GM19467 (cell line): ENCODE results near the gene CNKSR2.
"Not testable (repeated sequence)": the region's sequence is repeated elsewhere in the genome, so short reads cannot be mapped to it uniquely, and the experiment has no call there.

Source experiments
- ATAC-seq: cut with Tn5 transposase; IDR thresholded peaks from one replicate; pipeline ENCODE4 v1.9.1; 2021; ENCODE audit warnings: mild to moderate bottlenecking, moderate library complexity; ENCODE audit not compliant: unreplicated experiment

The CNKSR2 gene

GRCh38 chrX:21438792-21439191, 64.6 kb downstream of the CNKSR2 start:
- peak; percentile 93 for ATAC-seq

- ATAC-seq = no peak
Observed at GRCh38 chrX:21440911-21441310, 66.7 kb downstream of the CNKSR2 start.

- ATAC-seq = no peak
Observed at GRCh38 chrX:21457718-21458117, 83.5 kb downstream of the CNKSR2 start.

GRCh38 chrX:21469071-21469470, 94.9 kb downstream of the CNKSR2 start:
- no peak for ATAC-seq

GRCh38 chrX:21476909-21477308, 102.7 kb downstream of the CNKSR2 start:
- no peak for ATAC-seq

- ATAC-seq = peak; percentile 88
Observed at GRCh38 chrX:21479695-21480270, 105.6 kb downstream of the CNKSR2 start.

GRCh38 chrX:21481761-21482160, 107.5 kb downstream of the CNKSR2 start:
- ATAC-seq = no peak

- ATAC-seq = not testable (repeated sequence)
Observed at GRCh38 chrX:21484051-21484450, 109.8 kb downstream of the CNKSR2 start.

GRCh38 chrX:21487832-21488231, 113.6 kb downstream of the CNKSR2 start:
- no peak for ATAC-seq

- no peak for ATAC-seq
Observed at GRCh38 chrX:21490341-21490740, 116.1 kb downstream of the CNKSR2 start.

- no peak for ATAC-seq
Observed at GRCh38 chrX:21493226-21493830, 119.1 kb downstream of the CNKSR2 start.

GRCh38 chrX:21503593-21503992, 129.4 kb downstream of the CNKSR2 start:
- peak; percentile 76 for ATAC-seq

- ATAC-seq = no peak
Observed at GRCh38 chrX:21509912-21510311, 135.7 kb downstream of the CNKSR2 start.

GRCh38 chrX:21524008-21524407, 149.8 kb downstream of the CNKSR2 start:
- ATAC-seq = no peak

GRCh38 chrX:21528076-21528475, 153.9 kb downstream of the CNKSR2 start:
- ATAC-seq = no peak

- ATAC-seq = no peak
Observed at GRCh38 chrX:21529771-21530170, 155.6 kb downstream of the CNKSR2 start.

- not testable (repeated sequence) for ATAC-seq
Observed at GRCh38 chrX:21544642-21545041, 170.4 kb downstream of the CNKSR2 start.

GRCh38 chrX:21559417-21559816, 185.2 kb downstream of the CNKSR2 start:
- ATAC-seq = no peak

GRCh38 chrX:21565025-21565424, 190.8 kb downstream of the CNKSR2 start:
- ATAC-seq = no peak

GRCh38 chrX:21574793-21575192, 200.6 kb downstream of the CNKSR2 start:
- ATAC-seq = no peak

GRCh38 chrX:21581479-21581878, 207.3 kb downstream of the CNKSR2 start:
- no peak for ATAC-seq

GRCh38 chrX:21586001-21586400, 211.8 kb downstream of the CNKSR2 start:
- ATAC-seq = no peak
